HG02943 (cell line): ENCODE measurements around the gene KCNJ12.

Source experiments
- ATAC-seq: cut with Tn5 transposase; IDR thresholded peaks from one replicate; pipeline ENCODE4 v1.9.1; 2021; ENCODE audit warnings: mild to moderate bottlenecking, low read depth, moderate library complexity; ENCODE audit not compliant: unreplicated experiment

Gene KCNJ12

DNA sequence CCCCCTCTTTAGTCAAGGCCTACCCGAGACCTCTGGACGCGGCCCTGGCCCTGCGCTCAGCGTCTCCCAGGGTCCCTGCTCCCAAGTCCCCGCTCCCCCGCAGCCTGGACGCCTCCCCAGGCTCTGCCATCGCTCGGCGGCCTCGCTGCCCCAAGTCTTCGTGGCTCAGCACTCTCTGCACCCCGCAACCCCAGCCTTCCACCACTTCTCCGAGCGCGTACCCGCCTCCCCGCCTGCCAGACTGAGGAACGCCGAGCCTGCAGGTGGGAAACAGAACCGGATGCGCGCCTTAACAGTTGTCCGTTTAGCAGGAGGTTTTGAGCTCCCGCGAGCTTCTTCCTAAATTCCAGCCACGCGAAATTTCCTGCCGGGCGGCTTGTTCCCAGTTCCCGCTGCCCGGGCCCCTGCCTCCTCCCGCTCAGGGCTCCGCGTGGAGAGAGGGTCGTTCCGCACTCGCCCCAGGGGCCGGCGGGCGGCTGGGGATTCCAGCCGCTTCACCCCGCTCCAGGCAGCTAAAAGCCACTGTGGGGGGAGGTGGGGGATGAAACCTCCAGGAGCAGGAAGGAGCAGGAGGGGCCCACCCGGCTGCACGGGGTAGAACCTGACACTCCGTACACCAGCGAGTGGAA lies 87.7 kb downstream of the KCNJ12 start:
- ATAC-seq = no peak

DNA sequence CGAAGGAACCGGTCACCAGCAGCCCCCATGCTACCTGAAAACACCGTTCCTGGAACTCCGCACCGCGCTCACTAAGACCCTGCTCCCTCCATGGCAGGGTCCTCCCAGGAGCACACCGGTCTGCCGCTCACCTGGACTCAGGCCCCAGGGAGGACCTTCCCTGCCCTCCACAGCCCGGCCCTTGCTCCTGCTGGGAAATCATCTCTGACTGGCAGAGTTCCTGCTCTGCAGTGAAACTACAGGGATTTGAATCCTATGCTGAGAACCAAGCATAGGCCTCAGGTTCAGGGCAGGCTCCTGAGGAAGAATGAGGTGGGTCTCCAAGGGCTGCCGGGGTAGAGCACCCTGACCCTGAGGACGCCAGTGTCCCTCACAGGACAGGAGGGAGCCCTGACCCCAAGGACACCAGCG lies 88.5 kb downstream of the KCNJ12 start:
- ATAC-seq = no peak

DNA sequence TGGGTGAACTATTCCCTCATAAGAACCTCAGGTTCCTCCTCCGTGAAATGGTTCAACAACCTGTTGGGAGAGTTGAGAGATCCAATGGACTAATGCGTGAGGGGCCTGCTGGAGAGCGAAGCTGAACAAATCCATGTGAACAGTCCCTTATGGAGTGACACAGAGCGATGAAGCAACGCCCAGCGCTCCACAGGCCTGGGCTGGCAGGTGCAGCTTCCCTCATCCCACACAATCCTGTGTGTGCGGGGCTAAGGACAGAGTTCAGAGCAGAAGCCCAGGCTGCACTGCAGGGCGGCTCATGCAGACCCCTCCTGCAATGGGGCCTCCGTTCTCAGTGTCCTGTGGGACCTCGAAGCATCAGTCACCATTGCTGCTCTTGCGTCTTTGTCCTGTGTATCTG lies 90.4 kb downstream of the KCNJ12 start:
- ATAC-seq = no peak

DNA sequence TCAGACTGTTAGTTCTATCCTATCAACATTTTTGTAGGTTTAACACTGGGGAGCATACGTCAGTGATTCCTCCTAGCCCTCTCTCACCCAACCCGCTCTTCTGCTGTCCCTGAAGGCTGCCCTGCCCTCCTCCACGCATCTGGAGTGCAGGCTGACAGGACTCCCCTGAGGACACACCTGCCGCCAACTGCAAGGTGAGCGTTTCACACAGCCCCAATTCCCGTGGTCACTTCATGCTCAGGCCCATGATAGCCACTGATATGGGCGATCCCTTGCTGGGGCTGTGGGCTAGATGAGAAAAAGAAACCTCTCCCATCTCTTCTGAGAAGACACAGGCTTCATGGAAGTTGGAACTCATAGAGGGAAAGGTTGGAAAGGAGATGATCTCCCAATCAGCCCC lies 91.0 kb downstream of the KCNJ12 start:
- ATAC-seq = no peak

DNA sequence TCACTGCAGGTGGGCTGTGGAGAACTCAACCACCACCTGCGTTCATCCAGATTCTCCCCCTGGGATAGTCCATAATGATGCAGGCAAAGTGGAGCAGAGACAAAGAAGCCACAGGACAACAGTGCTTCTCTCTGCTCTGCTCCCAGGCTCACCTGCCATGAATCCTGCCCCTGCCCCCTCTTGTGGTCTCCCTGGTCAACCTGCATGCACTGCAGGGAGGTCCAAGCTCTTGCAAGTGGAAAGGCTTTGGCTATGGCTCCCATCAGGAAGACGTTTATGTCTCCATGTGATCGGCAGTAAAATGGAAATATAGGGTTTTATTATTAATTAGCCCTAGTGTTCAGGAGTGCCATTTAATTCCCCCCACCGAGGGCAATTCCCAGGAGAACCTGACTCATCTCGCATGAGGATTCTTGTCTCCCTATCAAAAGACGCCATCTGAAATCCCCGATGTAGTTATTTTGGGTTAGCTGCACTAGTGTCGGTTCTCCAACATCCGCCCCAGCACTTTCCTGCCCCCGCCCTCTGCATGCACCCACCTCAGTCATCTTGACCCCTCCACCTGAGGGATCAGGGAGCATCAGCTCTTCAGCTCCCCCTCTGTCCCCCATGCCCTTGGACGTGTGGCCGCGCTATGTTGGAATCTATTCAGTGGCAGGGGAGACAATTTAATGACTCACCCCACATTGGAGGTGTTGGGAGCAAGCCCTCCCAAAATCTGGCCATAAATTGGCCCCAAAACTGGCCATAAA lies 91.8 kb downstream of the KCNJ12 start:
- ATAC-seq = no peak
